OCI-LY3 (cell line): ENCODE measurements around the gene EFEMP1.

Experiments
- EZH2phosphoT487 ChIP-seq: fragments of 200-600 bp; shearing (Covaris generic); IDR thresholded peaks from 2 replicates; pipeline ENCODE4 v1.6.1; 2018; ENCODE audit warnings: antibody characterized with exemption, mixed run types, low read depth
- TF ChIP-seq, protein P1 (sequence below): fragments of 200-600, 300-600 bp; sonication (generic); IDR thresholded peaks from 2 replicates; pipeline ENCODE4 v1.5.1; 2014; ENCODE audit warnings: antibody characterized with exemption, low read length, low read depth

DNA sequence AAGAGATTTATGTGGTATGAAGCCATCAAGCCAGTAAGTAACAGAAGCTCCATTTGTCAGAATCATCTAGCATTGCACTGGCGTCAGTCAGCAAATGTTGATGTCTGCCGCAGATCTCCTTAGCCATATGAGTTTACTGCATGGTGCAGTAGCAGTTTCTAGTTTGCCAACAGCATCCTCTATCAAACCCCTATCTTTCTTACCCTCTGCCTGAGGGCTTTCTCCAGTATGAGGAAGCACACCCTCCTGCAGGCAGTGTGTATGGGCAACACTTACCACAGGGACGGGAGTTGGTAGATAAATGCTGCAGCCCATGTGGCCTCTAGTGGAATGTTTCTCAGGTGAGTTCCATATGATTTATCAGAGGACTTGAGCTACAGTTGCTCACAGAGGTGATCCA lies 63.7 kb downstream of the EFEMP1 start:
- TF ChIP-seq, protein P1, sequence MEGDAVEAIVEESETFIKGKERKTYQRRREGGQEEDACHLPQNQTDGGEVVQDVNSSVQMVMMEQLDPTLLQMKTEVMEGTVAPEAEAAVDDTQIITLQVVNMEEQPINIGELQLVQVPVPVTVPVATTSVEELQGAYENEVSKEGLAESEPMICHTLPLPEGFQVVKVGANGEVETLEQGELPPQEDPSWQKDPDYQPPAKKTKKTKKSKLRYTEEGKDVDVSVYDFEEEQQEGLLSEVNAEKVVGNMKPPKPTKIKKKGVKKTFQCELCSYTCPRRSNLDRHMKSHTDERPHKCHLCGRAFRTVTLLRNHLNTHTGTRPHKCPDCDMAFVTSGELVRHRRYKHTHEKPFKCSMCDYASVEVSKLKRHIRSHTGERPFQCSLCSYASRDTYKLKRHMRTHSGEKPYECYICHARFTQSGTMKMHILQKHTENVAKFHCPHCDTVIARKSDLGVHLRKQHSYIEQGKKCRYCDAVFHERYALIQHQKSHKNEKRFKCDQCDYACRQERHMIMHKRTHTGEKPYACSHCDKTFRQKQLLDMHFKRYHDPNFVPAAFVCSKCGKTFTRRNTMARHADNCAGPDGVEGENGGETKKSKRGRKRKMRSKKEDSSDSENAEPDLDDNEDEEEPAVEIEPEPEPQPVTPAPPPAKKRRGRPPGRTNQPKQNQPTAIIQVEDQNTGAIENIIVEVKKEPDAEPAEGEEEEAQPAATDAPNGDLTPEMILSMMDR: no peak
- no peak for TF ChIP-seq EZH2phosphoT487
